Medulla oblongata (tissue), 1 donor: ENCODE measurements around the gene CTDSPL.
A peak's percentile ranks its signal among the peaks of the same experiment; 100 is the strongest.
"Not testable (repeated sequence)": the region's sequence is repeated elsewhere in the genome, so short reads cannot be mapped to it uniquely, and the experiment has no call there.

Source experiments
- DNase-seq: peaks from one replicate; pipeline ENCODE4 v3.0.0-alpha.2; 2015; ENCODE audit errors: extremely low spot score

The CTDSPL gene

DNA sequence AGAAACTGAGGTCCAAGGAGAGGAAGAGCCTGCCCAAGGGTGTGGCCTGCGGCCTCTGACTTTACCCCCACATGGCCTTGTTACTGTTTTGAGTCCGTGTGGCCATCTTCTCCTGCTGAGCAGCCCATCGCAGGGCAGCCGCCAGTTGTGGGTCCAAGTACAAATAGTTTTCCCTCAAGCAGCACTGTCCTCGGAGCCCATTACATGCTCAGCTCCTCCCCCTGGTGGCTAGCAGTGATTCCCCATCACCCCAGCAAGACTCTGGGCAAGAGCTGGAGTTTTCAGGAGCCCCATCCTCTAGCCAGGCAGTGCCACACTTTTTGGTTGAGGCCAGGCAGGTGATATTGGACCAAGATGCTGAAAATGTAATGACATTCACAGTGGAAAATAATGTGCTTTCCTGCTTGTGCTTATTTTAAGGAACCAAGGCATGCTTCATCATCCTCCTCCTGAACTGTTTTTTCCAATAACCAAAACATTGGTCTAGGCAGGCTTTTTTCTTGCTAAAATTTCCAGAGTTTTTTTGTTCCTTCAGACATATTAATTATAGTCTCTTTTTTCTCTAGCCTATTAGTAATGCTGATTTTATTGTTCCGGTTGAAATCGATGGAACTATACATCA lies 105.7 kb downstream of the CTDSPL start:
- peak; percentile 81 for DNase-seq

DNA sequence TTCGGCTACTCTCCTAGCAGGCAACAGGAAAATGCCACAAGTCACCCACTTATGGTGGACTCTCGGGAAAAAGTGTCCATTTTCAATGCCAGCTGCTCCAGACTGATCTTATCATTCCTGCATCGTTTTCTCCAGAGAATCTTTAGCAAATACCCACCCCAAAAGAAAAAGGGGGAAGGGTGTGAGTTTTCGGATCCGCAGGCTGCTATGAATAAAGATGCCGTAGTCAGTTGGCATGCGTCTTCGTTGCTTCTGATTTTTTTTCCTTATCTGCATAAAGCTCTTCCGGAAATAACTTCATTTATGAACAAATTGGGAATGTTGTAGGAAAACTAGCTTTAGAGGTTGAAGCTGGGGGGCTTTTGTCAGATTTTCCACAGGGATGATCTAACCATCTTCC lies 106.5 kb downstream of the CTDSPL start:
- DNase-seq: no peak

DNA sequence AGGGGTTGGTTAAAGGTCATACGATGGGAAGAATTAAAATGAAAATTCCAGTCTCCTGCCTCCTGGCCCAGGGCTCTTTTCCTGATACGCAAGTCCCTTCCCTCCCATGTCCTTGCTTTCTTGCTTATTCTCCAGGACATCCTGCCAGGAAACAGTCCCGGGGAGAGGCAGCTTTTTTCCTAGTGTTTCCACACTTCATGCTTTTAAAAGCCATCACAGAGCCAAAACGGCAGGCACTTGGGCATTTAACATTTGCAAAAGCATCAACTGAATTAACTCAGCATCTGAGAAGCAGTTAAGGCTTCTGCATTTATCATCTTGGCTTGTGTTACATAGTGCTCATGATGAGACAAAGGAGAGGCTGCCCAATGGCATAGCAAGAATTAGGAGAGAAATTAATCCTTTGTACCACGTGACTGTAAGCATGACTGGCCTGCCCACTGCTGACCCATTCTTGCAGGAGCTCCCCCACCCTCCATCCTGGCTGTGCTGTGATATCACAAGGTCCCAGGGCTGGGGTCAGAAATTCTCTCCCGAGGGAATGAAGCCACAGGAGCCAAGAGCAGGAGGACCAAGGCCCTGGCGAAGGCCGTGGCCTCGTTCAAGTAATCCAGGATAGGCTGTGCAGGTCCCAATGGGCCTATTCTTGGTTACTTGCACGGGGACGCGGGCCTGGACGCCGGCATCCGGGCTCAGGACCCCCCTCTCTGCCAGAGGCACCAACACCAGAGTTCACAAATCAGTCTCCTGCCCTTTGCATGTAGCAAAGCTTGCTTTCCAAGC lies 107.3 kb downstream of the CTDSPL start:
- DNase-seq: peak; percentile 41

DNA sequence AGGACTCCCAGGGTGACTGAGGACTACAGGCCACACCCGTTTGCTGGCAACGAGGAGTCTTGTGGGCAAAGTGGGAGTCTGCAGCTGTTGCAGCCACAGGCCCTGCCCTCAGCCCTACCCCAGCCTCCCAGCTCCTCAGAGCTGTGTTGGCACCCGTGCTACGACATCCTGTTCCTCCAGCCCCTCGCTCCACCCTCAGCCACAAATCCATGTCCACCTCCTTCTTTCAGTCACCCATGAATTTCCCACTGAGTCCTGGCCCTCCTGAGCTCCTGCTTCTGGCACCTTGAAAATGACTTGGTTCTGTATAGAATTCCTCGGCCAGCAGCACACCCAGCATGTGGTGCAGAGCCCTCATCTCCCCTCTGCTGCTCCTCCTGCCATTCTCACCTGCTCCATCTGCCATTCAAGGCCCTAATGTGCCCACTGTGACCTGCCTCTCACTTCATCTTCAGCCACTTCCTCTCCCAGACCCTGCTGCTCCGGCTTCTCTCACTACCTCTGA lies 108.0 kb downstream of the CTDSPL start:
- no peak for DNase-seq

DNA sequence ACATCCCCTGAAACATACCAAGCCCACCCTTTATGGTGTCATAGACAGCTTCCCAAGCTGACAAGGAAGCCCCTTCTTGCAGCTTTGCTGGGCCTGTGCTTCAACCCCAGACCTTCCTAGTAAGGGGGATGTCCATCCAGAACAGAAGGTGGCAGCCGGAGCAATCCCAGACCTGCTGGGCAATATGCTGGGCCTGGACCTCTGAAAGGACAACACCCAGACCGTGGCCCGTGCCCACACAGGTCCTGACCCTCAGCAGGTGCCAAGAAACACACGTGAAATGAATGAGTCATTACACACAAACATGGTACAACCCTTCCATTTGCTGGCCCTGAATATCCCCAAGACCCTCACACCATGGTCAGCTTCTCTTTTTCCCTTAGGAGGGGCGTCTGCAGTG lies 109.1 kb downstream of the CTDSPL start:
- DNase-seq: no peak

DNA sequence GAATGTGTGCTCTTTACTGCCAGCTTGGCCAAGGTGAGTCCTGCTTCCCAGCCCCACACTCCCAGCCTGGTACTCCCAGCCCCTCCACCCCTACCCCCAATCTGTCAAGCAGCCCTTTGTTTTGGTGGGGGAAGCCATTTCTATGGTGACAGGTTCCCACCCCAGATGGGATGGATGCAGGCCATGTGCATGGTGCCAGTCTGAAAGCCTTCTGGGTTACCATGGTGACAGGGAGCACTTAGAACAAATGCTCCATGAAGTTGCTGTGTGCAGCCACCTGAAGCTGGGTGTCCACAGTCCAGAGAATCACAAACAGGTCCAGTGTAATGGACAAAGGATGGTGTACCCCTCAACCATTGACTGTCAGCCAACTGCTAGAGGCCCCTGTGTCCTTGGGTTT lies 109.8 kb downstream of the CTDSPL start:
- DNase-seq: no peak

DNA sequence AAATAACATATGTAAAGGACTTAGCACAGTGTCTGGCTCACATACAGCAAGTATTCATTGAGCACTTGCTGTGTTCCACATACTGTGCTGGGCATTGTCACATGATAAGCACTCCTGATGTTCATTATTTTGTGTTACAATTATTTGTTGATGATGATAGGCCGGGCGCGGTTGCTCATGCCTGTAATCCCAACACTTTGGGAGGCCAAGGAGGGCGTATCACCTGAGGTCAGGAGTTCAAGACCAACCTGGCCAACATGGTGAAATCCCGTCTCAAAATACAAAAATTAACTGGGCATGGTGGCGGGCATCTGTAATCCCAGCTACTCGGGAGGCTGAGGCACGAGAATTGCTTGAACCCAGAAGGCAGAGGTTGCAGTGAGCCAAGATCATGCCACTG lies 110.4 kb downstream of the CTDSPL start:
- not testable (repeated sequence) for DNase-seq

DNA sequence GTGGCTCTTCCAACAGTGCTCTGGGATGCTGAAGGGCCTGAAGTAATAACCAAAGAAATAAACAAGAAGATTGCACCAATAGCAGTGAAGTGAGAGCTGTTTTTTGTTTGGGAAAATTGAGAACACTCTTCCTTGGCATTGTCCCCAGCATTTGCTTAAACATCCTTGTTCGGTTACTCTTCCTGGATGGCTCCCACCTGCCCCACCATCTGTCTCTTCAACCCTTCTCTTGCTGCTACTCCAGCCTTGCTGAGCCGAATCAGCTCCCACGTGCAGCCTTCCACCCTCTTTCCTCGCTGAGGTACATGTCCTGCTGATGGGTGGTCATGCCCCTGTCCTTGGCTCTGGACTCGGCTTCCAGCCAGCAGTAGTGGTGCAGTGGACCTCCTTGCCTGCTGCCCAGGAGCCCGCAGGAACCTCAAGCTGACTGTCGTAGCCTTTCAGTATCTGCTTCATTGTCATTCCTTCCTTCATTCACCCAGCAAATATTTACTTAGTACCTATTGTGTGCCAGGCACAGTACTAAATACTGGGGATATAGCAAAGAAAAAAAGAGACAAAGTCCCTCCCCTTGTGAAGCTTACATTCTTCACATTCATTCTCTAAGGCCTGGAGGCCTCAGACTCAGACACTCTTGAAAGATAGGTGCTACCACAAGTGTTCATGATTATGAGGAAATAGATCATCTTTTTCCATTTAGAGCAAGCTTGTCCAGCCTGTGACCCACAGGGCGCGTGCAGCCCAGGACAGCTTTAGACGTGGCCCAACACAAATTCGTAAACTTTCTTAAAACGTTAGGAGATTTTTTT lies 111.8 kb downstream of the CTDSPL start:
- DNase-seq: no peak

DNA sequence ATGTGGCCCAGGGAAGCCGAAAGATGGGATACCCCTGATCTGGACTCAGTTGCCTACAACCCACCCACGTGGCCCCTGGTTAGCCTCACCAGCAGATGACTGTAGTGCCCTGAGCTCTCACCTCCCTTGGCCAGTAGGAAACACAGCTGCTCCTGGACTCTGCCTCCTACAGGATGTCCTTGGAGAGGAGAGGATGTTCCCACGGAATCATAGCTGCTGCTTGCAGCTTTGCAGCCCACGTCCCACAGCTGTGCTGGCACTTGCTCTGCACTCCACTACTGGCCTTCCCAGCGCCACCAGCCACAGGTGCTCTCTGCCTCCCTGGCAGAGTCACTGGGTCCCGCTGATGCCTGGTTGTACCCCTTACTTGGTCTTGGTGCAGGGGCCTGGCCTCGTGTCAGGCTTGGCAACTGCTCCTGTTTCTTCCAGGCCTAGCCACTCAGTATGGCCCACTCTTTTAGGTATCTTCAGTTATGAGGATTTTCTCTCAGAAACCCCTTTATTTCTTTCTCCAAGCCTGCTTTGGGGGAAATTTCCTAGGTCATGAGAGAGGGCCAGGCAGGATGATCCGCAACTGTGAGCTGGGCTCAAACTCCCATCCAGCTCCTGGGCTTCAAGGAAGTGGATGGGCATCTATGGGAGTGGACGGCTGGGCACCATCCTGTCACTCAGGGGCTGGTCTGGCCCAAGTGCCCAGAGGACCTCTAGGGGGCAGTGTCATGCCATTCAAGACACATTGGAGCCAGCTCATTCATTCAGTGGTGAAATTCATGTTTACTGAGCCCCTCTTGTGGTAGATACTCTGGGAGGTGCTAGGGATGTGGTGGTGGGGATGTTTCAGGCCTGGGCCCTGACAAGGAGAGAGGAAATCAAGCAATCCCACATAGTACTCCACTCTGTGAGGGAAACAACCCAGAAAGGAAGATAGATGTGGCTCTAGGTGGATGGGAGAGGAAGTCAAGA lies 112.7 kb downstream of the CTDSPL start:
- peak; percentile 91 for DNase-seq

DNA sequence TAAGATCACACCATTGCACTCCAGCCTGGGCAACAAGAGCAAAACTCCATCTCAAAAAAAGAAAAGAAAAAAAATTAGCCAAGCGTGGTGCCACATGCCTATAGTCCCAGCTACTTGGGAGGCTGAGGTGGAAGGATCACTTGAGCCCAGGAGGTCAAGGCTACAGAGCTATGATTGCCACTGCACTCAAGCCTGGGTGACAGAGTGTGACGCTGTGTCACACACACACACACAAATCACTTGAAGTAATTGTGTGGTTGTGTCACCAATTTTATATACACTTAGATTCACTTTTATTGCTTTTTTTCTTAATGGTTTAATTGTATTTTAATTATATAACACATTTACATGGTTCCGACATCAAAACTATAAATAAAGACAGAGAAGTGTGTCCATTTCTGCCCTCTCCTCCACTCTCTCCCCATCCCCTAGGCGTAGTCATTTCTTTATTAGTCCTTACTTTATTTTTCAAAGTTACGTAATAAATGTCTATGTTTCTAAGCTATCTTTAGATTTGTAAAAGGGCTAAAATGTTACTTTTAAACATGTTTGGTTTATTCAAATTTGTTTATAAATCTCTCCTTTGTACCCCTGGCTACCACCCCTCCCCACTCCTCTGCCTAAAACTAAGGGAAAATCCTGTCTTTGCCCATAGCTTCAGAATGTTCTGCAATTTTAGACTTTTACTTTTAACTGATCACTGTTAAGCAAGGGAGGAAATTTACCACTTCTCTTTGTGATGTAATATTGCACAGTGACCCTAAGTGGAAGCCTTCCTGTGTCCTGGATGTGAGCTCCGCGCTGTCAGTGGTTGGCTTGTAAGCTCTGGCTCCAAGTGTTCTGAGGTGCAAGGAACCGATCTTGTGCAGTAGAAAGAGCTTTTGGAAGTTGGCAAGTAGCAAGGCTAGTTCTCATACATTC lies 118.1 kb downstream of the CTDSPL start:
- DNase-seq: no peak

DNA sequence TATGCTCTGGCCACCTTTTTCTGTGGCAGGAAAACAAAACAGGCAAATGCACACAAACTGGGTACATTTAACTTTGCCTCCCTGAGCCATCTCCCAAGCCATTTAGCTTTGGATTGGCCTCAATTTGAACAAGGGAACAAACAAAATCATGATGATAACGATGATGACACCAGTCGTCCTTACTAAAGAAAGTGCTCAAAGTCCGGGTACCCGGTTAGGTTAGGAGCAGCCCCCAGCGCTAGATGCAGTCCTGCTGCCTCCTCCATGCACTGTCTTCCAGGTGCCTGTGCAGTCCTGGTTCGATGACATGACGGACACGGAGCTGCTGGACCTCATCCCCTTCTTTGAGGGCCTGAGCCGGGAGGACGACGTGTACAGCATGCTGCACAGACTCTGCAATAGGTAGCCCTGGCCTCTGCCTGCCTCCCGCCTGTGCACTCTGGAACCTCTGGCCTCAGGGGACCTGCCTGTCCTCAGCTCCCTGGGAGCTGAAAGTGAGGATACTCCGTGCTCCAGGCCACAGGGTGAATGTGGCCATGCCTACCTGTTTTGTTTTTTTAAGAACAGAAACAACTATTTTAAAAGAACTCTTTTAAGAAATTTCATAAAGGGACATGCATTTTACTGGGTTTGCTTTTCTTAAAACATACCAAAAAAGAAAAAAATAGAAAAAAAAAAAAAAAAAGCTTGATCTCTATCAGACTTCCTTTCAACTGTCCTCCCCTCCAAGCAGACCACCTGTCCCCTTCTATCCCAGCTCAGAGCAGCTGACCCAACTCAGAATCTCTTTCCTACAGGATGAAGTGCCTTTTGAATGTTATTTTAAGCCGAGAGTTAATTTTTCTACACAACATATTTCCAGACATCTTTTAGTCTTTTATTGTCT lies 119.0 kb downstream of the CTDSPL start:
- DNase-seq: no peak

DNA sequence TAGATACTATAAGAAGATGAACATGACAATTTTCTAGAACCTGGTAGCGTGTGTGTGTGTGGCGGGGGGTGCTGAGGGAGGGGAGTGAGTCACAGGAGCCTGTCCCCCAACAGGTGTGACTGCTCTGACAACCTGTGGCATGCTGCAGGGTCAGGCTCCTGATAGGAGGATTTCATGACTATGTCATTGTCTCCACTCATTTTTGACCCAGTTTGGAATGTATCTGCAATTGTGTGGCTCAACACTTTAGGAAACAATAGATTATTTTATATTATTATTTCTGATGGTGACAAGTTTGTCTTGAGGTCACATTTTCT lies 119.6 kb downstream of the CTDSPL start:
- DNase-seq: no peak

DNA sequence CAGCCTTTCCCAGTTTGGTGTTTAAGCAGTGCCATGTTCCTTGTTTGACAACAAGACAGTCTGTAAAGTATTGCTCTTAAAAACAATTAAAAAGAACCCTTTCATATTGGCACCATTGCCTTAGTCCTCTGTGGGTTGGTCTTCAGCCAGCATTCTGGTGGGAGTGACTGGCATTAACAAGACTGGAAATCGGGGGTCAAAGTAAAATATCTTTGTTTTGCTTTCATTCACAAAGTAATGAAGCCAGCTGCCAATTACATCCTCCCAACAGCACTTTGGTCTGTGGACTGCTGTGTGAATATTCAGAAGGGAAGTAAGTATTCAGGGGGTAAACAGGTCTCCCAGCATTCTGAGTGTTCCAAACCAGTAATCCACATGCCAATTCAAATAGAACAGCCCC lies 120.7 kb downstream of the CTDSPL start:
- DNase-seq: no peak

DNA sequence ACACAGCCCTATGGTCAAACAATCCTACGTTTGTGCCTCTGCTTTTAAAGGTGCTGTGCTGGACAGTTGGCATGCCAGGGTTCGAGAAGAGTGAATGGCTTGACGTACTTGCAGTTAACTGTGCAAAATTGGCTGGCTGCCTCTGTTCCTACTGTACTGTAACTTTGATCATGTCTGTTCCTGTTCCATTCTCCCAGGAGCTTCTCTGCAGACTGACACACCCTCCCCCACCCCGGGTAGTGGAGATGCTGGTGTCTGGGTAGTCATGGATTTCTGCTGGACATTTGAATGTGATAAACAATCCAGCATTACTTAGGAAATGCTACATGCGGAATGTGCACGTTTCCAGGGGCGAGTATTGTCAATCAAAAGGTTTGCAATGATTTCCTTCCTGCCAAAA lies 122.4 kb downstream of the CTDSPL start:
- no peak for DNase-seq

DNA sequence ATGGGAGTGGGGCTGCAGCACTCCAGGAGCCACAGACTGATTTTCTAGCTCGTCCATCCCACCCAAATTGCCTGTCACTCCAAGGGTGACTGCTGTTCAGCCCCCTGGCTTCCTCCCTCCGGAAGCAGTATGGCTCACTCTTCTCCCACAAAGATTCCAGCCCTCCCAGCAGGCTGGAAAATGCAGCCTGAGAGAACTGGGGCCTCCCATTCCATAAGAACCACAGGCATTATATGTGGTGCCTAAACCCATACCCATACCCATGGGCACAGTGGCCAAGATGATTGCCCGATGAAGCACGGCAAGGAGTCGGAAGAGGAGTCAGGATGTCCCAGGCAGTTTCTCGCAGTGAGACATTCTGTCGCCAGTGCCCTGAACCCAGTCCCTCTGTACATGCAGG lies 122.9 kb downstream of the CTDSPL start:
- DNase-seq: no peak

DNA sequence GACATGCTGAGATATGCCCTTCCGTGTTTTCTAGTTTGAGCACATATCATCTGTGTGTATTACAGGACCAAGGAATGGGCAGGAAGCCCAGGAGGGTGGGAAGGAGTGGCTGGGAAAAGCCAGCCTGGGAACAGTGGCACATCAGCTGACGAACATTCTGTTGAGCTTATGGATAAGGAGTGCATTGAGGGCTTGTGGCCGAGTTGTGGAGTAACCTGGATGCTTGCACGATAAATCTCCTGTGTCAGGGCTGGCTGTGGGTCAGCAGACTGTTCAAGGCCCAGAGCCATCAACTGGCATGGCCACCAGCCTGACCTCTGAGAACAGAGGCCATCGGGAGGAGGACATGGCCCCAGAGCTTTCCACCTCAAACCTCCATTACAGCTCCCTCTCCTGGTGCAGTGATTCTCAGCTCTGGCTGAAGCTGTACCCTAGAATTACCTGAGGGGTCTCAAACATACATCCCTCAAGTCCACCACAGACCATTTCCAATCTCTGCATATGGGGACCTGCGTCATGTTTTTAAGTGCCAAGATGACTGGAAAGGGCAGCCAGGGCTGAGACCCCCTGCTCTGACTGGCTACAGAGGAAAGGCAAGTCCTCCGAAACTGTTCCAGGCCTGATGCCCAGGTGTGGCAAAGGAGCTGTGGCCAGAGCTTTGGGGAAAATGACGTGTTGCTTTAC lies 124.1 kb downstream of the CTDSPL start:
- DNase-seq: no peak

DNA sequence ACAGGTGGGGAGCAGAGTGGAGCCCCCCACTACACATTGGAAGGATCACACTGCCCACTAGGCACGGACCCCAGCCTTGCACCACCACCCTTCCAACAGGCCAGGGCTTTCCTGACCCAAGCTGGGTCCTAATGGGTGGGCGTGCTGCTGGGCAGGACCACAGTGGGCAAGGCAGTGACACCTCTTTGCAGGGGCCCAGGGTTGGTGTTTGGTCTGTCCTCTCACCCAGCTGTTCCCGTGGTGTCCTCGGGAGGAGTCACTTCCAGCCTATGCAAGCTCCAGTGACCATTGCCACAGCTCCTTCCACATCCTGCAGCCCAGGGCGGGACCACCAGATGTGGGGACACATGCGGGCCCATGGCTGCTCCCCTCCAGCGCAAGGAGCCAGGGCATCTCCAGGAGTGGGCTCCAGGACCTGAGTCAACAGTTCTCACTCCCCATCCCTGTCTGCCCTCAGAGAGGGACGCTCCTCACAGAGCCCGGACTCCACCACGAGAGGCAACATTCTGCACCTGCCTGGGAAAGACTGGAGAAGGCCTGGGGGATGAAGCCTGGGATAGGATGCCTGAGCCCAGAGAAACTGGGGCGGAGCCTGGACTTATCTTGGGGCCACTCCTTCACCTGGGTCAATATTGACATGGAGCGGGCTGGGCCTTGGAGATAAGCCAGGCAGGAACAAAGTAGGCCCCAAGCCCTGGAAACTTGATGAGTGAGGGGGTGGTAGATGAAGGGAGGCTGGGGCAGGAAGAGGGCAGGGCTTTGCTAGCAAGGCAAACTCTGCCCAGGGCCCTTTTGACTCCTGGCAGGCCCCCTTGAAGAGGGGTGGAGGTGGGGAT lies 125.0 kb downstream of the CTDSPL start:
- DNase-seq: no peak

DNA sequence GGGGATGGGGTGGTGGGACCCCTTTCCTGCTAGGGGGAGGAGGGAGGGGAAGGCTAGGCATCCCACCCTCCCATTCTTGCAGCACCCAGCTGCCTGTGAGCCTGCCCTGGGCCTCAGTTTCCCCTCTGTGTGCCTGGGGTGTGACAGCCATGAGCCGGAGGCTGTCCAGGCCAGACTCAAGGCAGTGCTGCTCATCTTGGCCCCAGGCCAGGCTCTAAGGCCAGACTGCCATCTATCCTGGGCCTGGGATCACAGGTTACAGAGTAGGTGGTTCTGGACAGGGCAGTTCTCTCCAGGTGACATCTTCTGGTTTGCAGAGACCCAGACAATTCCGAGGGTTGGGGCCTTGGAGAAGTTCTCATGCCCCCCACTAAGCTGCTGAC lies 125.6 kb downstream of the CTDSPL start:
- DNase-seq: no peak
